ENCODE data around the gene MICALL2. TPM values are rescaled to one million over a fixed set of nuclear protein-coding genes. Genes with fewer than 3 reads are reported as not detected.

MICALL2 gene
- total RNA-seq, 4 donors from 2014 or later: 9.1 to 18.3 (median 14.6) TPM

DNA sequence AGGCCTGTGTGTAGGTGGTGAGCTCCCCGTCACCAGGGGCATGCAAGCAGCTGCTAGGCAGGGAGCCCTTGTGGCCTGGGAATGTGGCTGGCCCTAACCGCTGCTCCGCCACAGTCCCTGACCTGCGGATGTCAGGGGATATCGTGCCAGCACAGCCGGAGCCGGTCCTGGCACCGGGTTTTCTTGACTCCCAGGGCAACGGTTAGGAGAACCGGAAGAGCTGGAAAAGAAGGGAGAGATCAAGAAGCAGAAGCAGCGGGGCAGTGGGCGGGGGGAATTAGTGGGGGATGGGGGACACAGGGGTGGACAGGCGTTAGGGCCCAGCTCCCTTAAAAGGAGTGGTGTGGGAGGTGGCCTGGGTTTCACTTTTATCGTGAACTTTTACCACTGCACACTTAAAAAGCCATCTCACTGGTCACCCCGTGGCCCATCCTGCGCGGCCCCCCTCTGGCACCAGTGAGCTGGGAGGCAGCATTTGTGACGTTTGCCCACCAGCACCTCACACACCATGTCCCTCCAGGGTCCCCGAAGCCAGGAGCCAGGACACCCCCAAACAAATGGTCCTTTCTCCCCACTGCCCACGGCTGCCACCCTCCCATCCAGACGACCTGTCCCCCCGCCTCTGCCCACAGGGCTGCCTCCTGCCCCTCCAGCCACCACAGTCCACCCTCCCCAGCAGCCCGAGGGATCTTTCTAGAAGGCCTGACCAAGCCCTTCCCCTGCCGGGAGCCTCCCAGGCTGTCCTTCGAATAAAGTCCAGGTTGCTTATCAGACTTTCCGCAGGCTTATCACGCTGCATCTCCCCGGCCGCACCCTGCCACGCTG lies 1.8 kb upstream of the MICALL2 start:
- H3K4me1 ChIP-seq: peaks cover 38 to 84% (median 82%) of the 10 kb centered on the region in 4 donors
- WGBS: 34% methylated on average over 28 of the region's 30 CpGs
- no peaks in the 10 kb centered on the region for H3K9me3 ChIP-seq
- peak; percentile 92 for DNase-seq (ENCODE audit: extremely low spot score)
- H3K27ac ChIP-seq (replicated peaks in 1 of 4): peak overlapping the region; percentile 82 to 91 (median 88)
- TF ChIP-seq EP300 (IDR thresholded peaks at IDR 0.05) (no peak), POLR2AphosphoS5 (IDR thresholded peaks at IDR 0.05) (peak; percentile 47 to 59)
- TF ChIP-seq, protein P1, sequence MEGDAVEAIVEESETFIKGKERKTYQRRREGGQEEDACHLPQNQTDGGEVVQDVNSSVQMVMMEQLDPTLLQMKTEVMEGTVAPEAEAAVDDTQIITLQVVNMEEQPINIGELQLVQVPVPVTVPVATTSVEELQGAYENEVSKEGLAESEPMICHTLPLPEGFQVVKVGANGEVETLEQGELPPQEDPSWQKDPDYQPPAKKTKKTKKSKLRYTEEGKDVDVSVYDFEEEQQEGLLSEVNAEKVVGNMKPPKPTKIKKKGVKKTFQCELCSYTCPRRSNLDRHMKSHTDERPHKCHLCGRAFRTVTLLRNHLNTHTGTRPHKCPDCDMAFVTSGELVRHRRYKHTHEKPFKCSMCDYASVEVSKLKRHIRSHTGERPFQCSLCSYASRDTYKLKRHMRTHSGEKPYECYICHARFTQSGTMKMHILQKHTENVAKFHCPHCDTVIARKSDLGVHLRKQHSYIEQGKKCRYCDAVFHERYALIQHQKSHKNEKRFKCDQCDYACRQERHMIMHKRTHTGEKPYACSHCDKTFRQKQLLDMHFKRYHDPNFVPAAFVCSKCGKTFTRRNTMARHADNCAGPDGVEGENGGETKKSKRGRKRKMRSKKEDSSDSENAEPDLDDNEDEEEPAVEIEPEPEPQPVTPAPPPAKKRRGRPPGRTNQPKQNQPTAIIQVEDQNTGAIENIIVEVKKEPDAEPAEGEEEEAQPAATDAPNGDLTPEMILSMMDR (IDR thresholded peaks at IDR 0.05): no peak
- intact Hi-C loops (cut with DNase I): no loop called here
- no peaks in the 10 kb centered on the region for H3K36me3 ChIP-seq
- H3K4me3 ChIP-seq: peak overlapping the region; percentile 73 to 85 (median 78)
- H3K27me3 ChIP-seq: no peaks in the 10 kb centered on the region

DNA sequence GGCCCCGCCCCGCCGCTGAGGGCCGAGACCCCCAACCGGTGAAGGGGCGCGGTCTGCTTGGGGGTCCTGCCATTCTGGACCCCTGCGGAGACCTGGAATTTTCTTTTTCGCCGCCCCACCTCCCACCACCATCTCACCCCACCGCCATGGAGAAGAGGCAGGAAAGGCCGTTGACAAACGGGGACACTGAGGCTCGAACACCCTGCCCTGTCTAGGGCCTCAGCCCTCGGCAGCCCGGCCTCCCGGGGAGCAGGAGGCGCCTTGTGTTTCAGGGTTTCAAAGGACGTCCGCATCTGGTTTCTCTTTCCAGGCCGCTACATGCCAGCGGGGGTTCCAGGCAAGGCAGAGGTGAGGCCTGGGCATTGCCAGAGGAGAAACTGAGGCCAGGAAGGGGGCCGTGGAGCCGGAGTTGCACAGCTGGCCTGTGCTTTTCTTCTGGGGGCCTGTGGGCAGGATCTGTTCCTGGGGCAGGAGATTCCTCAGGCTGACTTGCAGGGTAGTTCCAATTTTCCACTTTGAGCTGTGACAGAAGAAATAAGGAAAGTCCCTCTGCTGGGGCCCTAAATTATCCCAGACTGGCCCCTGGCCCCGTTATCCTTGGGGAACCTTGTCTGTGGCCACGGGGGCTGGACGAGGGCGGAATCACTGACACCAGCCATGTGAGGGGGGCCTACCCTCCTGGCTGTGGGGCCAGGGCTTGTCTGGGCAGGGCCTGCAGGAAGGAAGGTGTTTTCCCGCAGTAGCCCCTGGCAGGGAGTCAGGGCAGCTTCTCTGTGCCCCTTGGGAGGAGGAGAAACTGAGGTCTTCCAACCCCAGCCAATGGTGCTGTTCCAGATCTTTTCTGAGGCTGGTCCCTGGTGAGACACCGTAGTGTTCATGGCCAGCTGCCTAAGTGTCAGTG lies 900 bp upstream of the MICALL2 start:
- H3K9me3 ChIP-seq: no peaks in the 10 kb centered on the region
- peaks cover 46 to 88% (median 87%) of the 10 kb centered on the region in 4 donors for H3K4me1 ChIP-seq
- WGBS: 8% methylated on average over 14 of the region's 30 CpGs
- no peaks in the 10 kb centered on the region for H3K27me3 ChIP-seq
- DNase-seq (ENCODE audit: extremely low spot score): no peak
- peak overlapping the region; percentile 73 to 85 (median 78) for H3K4me3 ChIP-seq
- H3K27ac ChIP-seq (replicated peaks in 1 of 4): peak overlapping the region; percentile 82 to 91 (median 88)
- intact Hi-C loops (cut with DNase I): no loop called here
- no peaks in the 10 kb centered on the region for H3K36me3 ChIP-seq
- TF ChIP-seq POLR2A (IDR thresholded peaks at IDR 0.05; ENCODE audit: low read depth): no peak
- TF ChIP-seq, protein P1 (IDR thresholded peaks at IDR 0.05): no peak
- TF ChIP-seq POLR2AphosphoS5 (IDR thresholded peaks at IDR 0.05): no peak
- TF ChIP-seq EP300 (IDR thresholded peaks at IDR 0.05): no peak

GRCh38 chr7:1459512-1459892 lies 232 bp upstream of the MICALL2 start:
- H3K4me1 ChIP-seq: peaks cover 53 to 95% (median 92%) of the 10 kb centered on the region in 4 donors
- intact Hi-C loops (cut with DNase I): no loop called here

DNA sequence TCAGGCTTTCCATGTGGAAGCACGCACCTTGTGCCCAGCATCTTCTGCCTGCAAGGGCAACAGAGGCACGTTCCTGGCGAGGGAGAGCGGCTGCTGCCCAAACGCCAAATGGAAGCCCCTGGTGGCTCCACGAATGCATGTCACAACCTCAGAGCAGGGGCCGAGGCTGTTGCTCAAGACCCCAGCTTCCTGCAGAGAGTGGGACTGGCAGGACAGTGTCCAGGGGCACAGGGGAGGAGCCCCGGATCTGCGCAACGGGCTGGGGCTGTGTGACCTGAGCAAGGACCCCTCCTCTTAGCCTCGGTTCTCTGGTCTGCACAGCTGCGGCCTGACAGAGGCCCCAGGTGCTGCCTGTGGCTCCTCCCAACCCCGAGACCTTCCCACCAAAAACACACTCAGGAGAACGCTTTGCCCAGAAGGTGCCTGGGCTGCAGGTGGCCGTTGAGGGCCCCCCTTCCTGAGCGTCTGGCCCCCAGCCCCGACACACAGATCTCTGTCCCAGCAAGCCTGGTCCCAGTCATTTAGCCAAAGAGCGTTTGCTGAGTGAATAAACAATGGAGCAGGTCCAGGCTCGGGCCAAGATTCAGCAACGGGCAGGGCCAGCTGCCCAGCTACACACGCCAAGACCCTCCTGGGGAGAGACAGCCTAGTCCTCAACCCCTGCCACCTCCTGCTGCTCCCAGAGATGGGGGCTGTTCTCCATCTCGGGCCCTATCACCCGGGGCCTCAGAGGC lies 1.2 kb downstream of the MICALL2 start:
- DNase-seq (ENCODE audit: extremely low spot score): no peak
- Histone ChIP-seq H3K4me3 (peak overlapping the region; percentile 73 to 85 (median 78)), H3K27ac (replicated peaks in 1 of 4) (peak overlapping the region; percentile 82 to 91 (median 85)), H3K27me3 (no peaks in the 10 kb centered on the region), H3K9me3 (no peaks in the 10 kb centered on the region), H3K4me1 (peaks cover 52 to 95% (median 93%) of the 10 kb centered on the region in 4 donors), H3K36me3 (no peaks in the 10 kb centered on the region)
- TF ChIP-seq POLR2AphosphoS5 (IDR thresholded peaks at IDR 0.05) (no peak), EP300 (IDR thresholded peaks at IDR 0.05) (no peak), POLR2A (IDR thresholded peaks at IDR 0.05; ENCODE audit: low read depth) (no peak)
- TF ChIP-seq, protein P1 (IDR thresholded peaks at IDR 0.05): no peak
- intact Hi-C loops (cut with DNase I): no loop called here
- 64% methylated on average over 11 of the region's 23 CpGs for WGBS

More at GRCh38 chr7:1459512-1459892, 232 bp upstream of the MICALL2 start:
- H3K9me3 ChIP-seq: no peaks in the 10 kb centered on the region
- WGBS: 0% methylated on average over 14 of the region's 35 CpGs
- peak overlapping the region; percentile 73 to 85 (median 78) for H3K4me3 ChIP-seq
- H3K27ac ChIP-seq (replicated peaks in 1 of 4): peak overlapping the region; percentile 82 to 91 (median 88)
- TF ChIP-seq POLR2A (IDR thresholded peaks at IDR 0.05; ENCODE audit: low read depth) (no peak), EP300 (IDR thresholded peaks at IDR 0.05) (no peak), POLR2AphosphoS5 (IDR thresholded peaks at IDR 0.05) (no peak)
- TF ChIP-seq, protein P1 (IDR thresholded peaks at IDR 0.05): no peak
- H3K27me3 ChIP-seq: no peaks in the 10 kb centered on the region
- DNase-seq (ENCODE audit: extremely low spot score): peak; percentile 100
- H3K36me3 ChIP-seq: no peaks in the 10 kb centered on the region
